GM19328 (cell line): Measurements from ENCODE around the gene COL4A4.
"Not testable (repeated sequence)": the region's sequence is repeated elsewhere in the genome, so short reads cannot be mapped to it uniquely, and the experiment has no call there.

Experiments
- ATAC-seq: cut with Tn5 transposase; IDR thresholded peaks from one replicate; pipeline ENCODE4 v1.9.1; 2021; ENCODE audit warnings: mild to moderate bottlenecking, moderate library complexity; ENCODE audit not compliant: unreplicated experiment

Gene COL4A4

DNA sequence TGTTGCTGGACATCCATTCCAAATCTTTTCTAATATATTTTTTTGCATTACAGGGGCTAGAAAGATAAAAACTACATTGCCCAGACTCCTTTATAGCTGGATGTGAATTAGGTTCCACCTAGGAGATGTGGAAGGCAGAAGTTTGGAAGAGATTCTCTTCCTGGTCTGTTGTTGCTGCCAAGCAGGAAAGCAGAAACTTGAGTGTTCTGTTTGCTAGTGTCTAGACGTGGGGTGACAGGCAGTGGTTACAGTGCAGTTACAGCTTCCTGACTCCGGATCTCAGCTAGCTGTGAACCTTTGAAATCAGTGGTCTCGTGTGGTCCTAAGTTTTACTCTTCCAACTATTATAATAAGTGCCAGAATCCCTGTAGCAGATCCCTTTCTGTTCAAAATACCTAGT lies 46.2 kb downstream of the COL4A4 start:
- no peak for ATAC-seq

DNA sequence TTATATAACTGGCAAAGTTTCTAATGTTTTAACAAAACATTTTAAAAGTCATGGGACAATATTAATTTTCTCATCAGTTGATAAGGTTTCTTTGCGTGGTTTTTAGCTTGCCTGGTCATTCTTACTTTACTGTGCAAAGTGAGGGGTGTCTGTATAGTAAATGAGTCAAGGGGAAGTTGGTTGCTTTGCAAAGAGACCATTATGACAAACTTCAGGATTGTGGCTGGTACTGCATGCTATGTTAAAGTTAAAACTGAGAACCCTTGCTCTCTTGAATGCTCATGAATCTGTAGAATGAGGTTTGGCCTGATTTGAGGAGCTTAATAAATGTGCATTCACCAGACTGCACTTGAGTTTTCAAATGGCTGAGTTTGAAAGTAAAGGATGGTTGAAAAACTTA lies 47.0 kb downstream of the COL4A4 start:
- no peak for ATAC-seq

DNA sequence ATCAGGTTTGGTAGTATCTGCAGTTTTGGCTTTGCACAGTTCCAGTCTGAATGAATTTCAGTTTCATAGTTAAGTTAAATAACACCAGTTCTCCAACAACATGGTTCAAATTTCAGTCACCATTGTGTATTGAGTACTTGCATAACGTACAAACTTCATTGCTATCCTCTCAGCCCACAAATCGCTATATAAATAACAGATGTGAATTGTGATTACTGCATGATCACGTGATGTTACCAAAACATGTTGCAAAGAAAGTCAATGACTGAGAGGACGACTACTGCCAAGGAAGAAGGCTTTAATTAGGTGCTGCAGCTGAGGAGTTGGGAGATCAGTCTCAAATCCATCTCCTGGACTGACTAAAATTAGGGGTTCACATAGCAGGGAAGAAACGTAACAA lies 48.2 kb downstream of the COL4A4 start:
- no peak for ATAC-seq

GRCh38 chr2:227106845-227107759 lies 56.9 kb downstream of the COL4A4 start:
- no peak for ATAC-seq

DNA sequence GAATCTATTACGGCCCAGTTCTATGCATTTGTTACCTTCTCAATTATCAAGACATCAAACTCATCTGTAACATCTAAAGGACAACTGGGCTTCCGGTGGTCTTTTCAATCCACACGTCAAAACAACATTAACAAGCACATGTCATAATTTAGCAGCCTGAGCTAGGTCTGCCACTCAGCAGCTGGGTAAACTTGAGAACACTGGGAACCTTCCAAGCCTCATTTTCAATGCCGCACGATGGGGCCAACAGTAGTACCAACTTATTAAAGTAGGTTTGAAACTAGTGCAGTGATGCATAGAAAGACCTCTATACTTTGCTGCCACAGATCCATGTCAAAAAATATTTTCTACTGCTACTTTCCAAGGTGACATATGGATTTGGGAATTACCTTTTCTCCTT lies 60.4 kb downstream of the COL4A4 start:
- no peak for ATAC-seq

DNA sequence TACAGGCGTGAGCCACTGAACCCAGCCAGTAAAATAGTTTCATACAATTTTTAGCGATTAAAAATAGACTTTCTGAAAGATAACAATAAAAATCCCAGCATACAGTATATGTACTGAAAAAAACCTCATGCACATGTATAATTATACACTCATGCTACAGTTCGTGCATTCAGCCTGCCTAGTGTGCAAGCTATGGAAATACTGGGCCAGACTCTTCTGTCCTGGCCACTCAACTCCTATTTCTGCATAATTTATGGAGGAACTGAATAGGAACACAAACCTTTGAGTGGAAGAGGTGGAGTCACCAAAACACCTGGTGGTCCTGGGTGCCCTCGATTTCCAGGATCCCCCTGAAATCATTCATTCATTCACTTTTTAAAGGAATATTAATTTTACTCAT lies 64.7 kb downstream of the COL4A4 start:
- ATAC-seq = no peak

DNA sequence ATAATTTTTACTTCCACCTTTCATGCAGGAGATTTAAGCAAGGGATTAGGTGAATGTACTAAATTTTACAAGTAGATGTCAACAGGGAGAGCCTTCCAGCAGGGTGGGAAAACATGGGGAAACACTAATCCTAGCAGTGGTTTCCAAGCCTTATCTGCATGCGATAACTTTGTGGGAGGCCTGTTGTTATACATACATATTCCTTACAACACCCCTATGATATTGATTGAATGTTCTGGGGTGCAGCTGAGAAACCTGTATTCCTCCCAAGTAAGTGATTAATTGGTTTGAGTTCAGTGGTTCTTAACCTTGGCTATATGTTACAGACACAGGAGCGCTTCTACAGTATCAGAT lies 65.9 kb downstream of the COL4A4 start:
- ATAC-seq = no peak

DNA sequence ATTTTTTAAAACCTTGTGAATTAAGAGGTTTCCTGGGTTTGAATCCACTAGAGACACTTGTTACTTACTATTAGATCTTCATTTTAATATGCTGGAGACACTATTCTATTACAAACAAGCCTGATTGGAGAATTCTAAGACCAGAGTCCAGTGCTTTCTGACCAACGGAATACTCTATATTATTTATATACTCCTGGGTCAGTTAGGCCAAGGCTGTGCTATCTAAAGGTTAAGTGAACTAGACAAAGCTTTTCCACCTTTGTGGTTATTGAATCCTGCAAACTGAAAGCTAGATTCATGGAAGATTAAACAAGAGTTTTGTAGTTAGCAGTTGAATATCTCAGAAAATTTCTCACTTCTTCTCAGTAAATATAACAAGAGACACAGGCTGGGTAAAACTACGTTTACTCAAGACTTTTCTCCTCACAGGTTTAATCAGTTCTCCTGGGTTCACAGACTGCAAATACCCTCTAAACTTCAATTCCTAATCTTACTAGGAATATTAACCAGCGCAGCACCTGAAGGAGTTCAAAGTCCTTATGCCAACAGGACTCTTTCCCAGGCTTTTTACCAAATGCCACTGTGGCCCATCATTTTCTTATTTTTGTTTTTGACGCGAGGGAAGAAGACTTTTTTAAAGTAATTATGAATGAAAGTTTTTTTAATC lies 66.4 kb downstream of the COL4A4 start:
- ATAC-seq = no peak

- ATAC-seq = no peak
Observed at GRCh38 chr2:227095346-227095745, 68.7 kb downstream of the COL4A4 start.

DNA sequence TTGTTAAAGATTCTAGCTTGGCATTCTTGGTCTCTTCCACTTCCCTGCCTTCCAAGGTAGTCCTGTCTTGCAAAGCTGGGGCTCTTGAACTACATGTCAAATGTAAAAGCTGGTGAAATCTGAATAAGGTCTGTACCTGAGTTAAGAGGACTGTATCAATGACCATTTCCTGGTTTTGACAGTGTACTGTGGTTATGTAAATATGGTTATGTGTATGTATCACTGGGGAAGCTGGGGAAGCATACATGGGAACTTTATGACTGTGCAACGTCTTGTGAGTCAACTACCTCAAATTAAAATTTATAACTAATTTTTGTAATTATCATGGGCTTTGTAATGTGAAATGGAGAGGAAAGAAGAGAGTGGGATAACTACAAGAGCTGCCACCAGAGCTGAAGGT lies 81.7 kb downstream of the COL4A4 start:
- ATAC-seq = peak; percentile 97

- no peak for ATAC-seq
Observed at GRCh38 chr2:227079726-227080125, 84.3 kb downstream of the COL4A4 start.

- not testable (repeated sequence) for ATAC-seq
Observed at GRCh38 chr2:227065065-227065464, 98.9 kb downstream of the COL4A4 start.

DNA sequence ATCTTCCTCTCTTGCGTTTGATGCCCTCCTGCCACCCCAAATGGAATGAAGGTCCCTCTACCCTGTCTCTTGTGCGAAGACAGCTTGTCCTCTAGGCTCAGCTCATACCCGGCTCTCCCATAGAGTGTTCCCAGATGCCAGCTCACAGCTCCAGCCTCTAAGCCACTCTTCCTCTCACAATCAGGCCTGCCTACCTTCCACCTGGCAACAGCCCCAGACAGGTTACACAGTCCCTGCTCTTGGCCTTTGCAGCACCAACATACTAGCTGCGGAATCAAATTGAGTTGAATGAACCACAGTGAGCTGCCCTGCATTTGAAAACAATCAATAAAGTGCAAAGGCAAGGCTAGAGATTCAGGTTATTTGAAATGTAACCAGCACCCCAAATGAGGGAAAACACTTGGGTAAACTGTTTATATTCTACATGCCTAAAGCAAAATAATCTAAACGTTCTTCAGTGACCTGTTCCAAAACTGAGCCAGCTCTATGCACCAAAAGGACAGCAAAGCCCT lies 105.1 kb downstream of the COL4A4 start:
- ATAC-seq = no peak

DNA sequence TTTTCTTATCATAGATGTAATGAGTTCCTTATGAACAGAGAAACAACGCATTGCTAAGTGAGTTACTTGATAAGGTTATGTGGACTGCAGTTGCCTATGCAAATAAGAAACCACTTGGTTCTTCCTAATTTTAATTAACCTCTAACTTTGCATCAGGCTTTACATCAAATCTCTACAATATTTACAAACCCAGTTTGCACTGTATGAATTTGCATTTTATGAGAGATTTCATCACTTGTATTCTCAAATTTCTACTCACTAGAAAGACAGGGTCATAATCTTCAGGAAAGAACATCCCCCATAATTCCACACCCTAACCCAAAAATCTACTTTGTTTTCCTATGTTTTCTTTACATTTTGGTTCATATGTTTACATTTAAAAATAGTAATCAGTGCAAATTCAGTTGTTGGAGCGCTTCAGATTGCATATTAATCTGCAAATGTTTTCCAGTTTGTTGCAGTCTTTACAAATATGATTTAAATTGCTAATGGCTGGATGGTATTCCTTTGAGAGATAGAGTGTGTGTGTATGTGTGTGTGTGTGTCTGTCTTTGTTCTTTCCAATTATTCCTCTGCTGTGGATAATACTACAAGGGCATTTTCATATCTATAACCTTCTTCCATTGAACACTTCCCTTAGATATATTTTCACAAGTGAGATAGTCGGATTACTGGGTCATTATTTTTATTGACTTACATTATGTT lies 106.1 kb downstream of the COL4A4 start:
- ATAC-seq = no peak

DNA sequence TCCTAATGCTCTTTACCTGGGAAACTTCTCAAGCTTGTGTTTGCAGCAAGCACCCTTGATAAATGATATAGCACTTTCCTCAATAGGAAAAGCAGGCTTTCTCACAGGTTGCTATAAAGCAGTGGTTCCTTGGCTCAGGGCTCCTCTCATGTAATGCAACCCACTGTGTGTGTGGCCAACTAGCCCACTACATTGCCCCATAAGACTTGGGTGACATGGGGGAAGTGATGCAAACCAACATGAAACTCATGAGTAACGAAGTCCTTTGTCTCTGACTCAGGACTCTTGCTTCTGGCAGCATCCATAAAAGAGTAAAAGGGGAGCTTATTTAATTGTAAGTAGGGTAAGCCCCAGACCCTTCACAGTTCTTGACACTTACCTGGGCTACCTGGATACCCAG lies 106.9 kb downstream of the COL4A4 start:
- no peak for ATAC-seq

DNA sequence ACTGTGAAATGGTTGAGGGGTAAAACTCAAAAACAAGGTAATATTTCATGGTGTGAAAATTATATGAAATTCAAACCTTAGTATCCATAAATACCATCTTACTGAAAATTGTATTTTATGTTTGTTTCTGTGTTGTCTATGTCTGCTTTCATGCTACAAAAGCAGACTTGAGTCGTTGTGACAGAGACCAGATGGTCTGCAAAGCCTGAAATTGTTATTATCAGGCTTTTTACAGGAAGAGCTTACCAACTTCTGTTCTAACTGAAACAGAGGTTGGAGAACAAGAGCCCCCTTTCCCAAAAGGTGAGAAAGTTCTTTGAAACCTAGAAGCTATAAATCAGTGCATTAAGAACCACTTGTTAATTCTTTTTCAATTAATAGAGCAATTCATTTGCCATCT lies 110.0 kb downstream of the COL4A4 start:
- ATAC-seq = no peak

DNA sequence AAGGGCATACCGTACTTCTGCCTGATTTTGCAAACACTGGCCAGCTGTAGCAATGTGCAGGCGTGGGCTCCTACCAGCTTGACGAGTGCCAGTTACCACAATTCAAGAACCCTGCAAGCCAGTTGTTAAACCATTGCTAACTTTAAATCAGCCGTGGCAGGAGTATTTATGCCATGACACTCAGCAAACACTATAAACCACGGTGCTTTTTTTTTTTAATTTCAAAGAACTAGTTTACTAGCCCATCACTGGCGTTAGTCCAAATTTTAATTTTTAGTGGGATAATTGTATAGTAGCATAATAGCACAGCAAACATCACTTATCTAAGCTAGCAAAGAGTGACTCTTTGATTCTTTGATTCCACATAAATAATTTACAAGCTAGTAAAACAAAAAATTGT lies 111.1 kb downstream of the COL4A4 start:
- no peak for ATAC-seq

GRCh38 chr2:227043981-227044380 lies 120.0 kb downstream of the COL4A4 start:
- ATAC-seq = no peak

DNA sequence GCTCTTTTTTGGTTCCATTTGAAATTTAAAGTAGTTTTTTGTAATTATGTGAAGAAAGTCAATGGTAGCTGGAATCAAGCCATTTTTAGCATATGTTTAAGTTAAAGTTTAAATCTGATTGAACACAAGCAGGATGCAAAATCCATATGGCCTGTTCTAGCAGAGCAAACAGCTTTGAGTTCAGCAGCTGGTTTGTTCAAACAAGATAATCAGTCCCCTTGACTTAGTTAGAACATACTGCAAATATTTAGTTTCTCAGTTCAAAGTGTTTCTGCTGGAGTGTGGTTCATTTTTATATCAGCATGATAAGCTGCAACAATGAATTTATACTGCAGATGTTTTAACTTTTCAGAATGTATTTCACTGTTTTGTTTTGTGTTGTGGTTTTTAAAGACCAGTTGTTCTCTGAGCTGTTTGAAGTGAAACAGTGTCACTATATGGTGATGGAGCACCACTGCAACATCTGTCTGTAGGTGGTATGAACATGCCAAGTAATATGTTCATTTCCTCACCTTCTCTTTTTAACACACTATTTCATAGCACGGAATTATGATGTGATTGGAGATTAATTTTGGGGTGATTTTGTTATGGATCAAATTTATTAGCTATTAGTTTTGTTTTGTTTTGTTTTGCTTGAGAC lies 125.3 kb downstream of the COL4A4 start:
- no peak for ATAC-seq

DNA sequence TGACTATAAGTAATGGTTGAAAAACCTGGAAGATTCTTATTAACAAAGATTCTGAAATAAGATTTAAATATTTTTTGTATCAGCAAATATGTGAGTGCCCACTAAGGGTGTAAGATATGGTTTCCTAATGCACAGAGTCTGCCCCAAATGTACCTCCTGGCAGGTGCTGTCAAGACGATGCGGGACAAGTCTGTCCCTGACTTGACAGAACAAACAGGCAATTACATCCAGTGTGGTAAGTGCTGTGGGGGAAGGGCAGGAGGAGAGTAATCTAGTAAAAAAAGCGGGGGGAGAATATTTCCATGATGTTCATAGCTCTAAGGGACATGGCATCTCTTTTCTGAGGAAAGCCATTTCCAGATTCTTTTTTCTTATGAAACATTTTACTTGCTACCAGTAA lies 127.5 kb downstream of the COL4A4 start:
- ATAC-seq = no peak

- ATAC-seq = no peak
Observed at GRCh38 chr2:227035711-227036367, 128.2 kb downstream of the COL4A4 start.
